ENCODE measurements around the gene ARL14EPL.

DNA sequence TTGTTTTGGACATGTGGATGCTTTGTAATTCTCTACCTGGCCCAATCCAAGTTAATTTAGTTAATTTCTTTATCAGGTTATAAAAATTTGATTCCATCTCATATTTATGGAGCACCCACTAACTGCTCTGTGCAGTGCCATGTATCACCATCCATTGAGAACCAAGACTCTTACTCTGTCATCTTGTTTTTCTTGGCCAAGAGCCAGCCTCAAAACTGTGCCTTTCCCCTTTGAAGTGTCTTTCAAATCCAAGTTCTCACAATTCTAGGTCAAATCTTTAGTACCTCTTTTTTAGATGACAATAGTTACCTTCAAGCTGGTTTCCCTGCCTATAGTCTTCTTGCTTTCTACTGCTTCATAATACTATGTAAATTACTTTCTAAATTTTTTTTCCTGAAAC lies 55.8 kb downstream of the ARL14EPL start:
- TF ChIP-seq EP300 (IDR thresholded peaks at IDR 0.05), result no peak
- TF ChIP-seq, protein P1, sequence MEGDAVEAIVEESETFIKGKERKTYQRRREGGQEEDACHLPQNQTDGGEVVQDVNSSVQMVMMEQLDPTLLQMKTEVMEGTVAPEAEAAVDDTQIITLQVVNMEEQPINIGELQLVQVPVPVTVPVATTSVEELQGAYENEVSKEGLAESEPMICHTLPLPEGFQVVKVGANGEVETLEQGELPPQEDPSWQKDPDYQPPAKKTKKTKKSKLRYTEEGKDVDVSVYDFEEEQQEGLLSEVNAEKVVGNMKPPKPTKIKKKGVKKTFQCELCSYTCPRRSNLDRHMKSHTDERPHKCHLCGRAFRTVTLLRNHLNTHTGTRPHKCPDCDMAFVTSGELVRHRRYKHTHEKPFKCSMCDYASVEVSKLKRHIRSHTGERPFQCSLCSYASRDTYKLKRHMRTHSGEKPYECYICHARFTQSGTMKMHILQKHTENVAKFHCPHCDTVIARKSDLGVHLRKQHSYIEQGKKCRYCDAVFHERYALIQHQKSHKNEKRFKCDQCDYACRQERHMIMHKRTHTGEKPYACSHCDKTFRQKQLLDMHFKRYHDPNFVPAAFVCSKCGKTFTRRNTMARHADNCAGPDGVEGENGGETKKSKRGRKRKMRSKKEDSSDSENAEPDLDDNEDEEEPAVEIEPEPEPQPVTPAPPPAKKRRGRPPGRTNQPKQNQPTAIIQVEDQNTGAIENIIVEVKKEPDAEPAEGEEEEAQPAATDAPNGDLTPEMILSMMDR (IDR thresholded peaks at IDR 0.05), result no peak
- TF ChIP-seq POLR2AphosphoS5 (IDR thresholded peaks at IDR 0.05), result no peak
- no peak for TF ChIP-seq POLR2A (IDR thresholded peaks at IDR 0.05)

Measured in gastroesophageal sphincter (tissue), 3 donors.